OCI-M1 (cell line): Measurements from ENCODE around the gene ARHGAP23.
A peak's percentile ranks its signal among the peaks of the same experiment; 100 is the strongest.

Experiments used
- DNase-seq: peaks from one replicate; lab custom pipeline; 2025; lab: John Stamatoyannopoulos, UW

Gene ARHGAP23

GRCh38 chr17:38428112-38428642 lies at the start of gene ARHGAP23:
TSS of gene ARHGAP23 (plus strand) at chr17:38428464. CDS start at chr17:38428486, 22 bp downstream.
- no peak for DNase-seq

- DNase-seq, result no peak
These were observed 48.8 kb upstream of the ARHGAP23 start for GRCh38 chr17:38379448-38379847.

GRCh38 chr17:38395090-38395489 lies 33.2 kb upstream of the ARHGAP23 start:
- no peak for DNase-seq

- DNase-seq, result no peak
These were observed 31.0 kb upstream of the ARHGAP23 start for GRCh38 chr17:38397227-38397626.

- DNase-seq, result no peak
These were observed 28.0 kb upstream of the ARHGAP23 start for GRCh38 chr17:38400286-38400685.

GRCh38 chr17:38401459-38401858 lies 26.8 kb upstream of the ARHGAP23 start:
- no peak for DNase-seq

GRCh38 chr17:38402897-38403296 lies 25.4 kb upstream of the ARHGAP23 start:
- DNase-seq, result no peak

- DNase-seq, result peak; percentile 37
These were observed 24.8 kb upstream of the ARHGAP23 start for GRCh38 chr17:38403491-38403890.

GRCh38 chr17:38404174-38404943 lies 23.9 kb upstream of the ARHGAP23 start:
- DNase-seq, result no peak

- no peak for DNase-seq
These were observed 22.6 kb upstream of the ARHGAP23 start for GRCh38 chr17:38405654-38406053.

- DNase-seq, result no peak
These were observed 18.1 kb upstream of the ARHGAP23 start for GRCh38 chr17:38410201-38410600.

- DNase-seq, result peak; percentile 93
These were observed 12.7 kb upstream of the ARHGAP23 start for GRCh38 chr17:38415250-38416194.

GRCh38 chr17:38416840-38417209 lies 11.4 kb upstream of the ARHGAP23 start:
- peak; percentile 86 for DNase-seq

- DNase-seq, result peak; percentile 86
These were observed 10.9 kb upstream of the ARHGAP23 start for GRCh38 chr17:38417210-38417951.

- DNase-seq, result no peak
These were observed 10.1 kb upstream of the ARHGAP23 start for GRCh38 chr17:38418062-38418692.

GRCh38 chr17:38418693-38419507 lies 9.4 kb upstream of the ARHGAP23 start:
- DNase-seq, result no peak

- DNase-seq, result no peak
These were observed 8.7 kb upstream of the ARHGAP23 start for GRCh38 chr17:38419508-38419981.

- DNase-seq, result no peak
These were observed 7.7 kb upstream of the ARHGAP23 start for GRCh38 chr17:38420518-38420917.

- DNase-seq, result no peak
These were observed 7.0 kb upstream of the ARHGAP23 start for GRCh38 chr17:38421171-38421841.
